Measurements from ENCODE around the gene PLEKHJ1.

PLEKHJ1 gene

GRCh38 chr19:2249010-2249866, 13.1 kb upstream of the PLEKHJ1 start, which contains the start of gene AMH:
Gene AMH, plus strand, starts transcription at chr19:2249323. Its CDS starts 10 bp downstream, at chr19:2249333.
- no peak for DNase-seq (ENCODE audit: low read depth in 3 of 3)

- no peak for DNase-seq (ENCODE audit: low read depth in 3 of 3)
These were observed 12.2 kb upstream of the PLEKHJ1 start for GRCh38 chr19:2248136-2249009.

GRCh38 chr19:2247433-2248101, 11.4 kb upstream of the PLEKHJ1 start:
- DNase-seq (ENCODE audit: low read depth in 3 of 3): no peak

GRCh38 chr19:2246801-2247361, 10.8 kb upstream of the PLEKHJ1 start:
- no peak for DNase-seq (ENCODE audit: low read depth in 3 of 3)

- DNase-seq (ENCODE audit: low read depth in 3 of 3): no peak
These were observed 10.0 kb upstream of the PLEKHJ1 start for GRCh38 chr19:2246014-2246620.

GRCh38 chr19:2245273-2245672, 9.1 kb upstream of the PLEKHJ1 start:
- no peak for DNase-seq (ENCODE audit: low read depth in 3 of 3)

GRCh38 chr19:2244486-2244885, 8.4 kb upstream of the PLEKHJ1 start:
- DNase-seq (ENCODE audit: low read depth in 3 of 3): no peak

- no peak for DNase-seq (ENCODE audit: low read depth in 3 of 3)
These were observed 7.9 kb upstream of the PLEKHJ1 start for GRCh38 chr19:2244125-2244411.

- no peak for DNase-seq (ENCODE audit: low read depth in 3 of 3)
These were observed 7.4 kb upstream of the PLEKHJ1 start for GRCh38 chr19:2243274-2244124.

GRCh38 chr19:2242816-2243215, 6.7 kb upstream of the PLEKHJ1 start:
- no peak for DNase-seq (ENCODE audit: low read depth in 3 of 3)

- no peak for DNase-seq (ENCODE audit: low read depth in 3 of 3)
These were observed 6.0 kb upstream of the PLEKHJ1 start for GRCh38 chr19:2242092-2242537.

- DNase-seq (ENCODE audit: low read depth in 3 of 3): no peak
These were observed 5.0 kb upstream of the PLEKHJ1 start for GRCh38 chr19:2240881-2241760.

GRCh38 chr19:2239771-2240770, 3.9 kb upstream of the PLEKHJ1 start:
- no peak for DNase-seq (ENCODE audit: low read depth in 3 of 3)

GRCh38 chr19:2239173-2239572, 3.0 kb upstream of the PLEKHJ1 start:
- no peak for DNase-seq (ENCODE audit: low read depth in 3 of 3)

GRCh38 chr19:2237869-2238153, 1.7 kb upstream of the PLEKHJ1 start:
- DNase-seq (ENCODE audit: low read depth in 3 of 3): no peak

- no peak for DNase-seq (ENCODE audit: low read depth in 3 of 3)
These were observed 1.1 kb upstream of the PLEKHJ1 start for GRCh38 chr19:2237051-2237868.

GRCh38 chr19:2236064-2236313, 140 bp downstream of the PLEKHJ1 start:
- DNase-seq (ENCODE audit: low read depth in 3 of 3): no peak
